GM12878 (cell line): ENCODE data around the gene SLC47A2. TPM values are rescaled to one million over a fixed set of nuclear protein-coding genes. Genes with fewer than 3 reads are reported as not detected.

Experiments
- ATAC-seq: fragments of 200-7000 bp; cut with Tn5 transposase; 3 replicates; pipeline ENCODE4 v1.9.1; 2020; ENCODE audit warnings: mild to moderate bottlenecking, moderate library complexity
- BruUV-seq: library from RNA; stranded (reverse); fragments of 400-500 nt; replicated peaks from 2 replicates; lab custom pipeline; 2021; lab: Mats Ljungman, UMichigan
- CTCF ChIA-PET: fragments of 300-600 bp; sonication (Branson Sonifier 250); formaldehyde crosslinking; extraction: SDS; loops from one replicate; lab custom pipeline; 2021; ENCODE audit warnings: inconsistent platforms; lab: Yijun Ruan, JAX
- POLR2A ChIA-PET: fragments of 350-600 bp; formaldehyde crosslinking; extraction: SDS; loops from one replicate; lab custom pipeline; 2021; ENCODE audit warnings: inconsistent platforms; lab: Charles Lee
- RAD21 ChIA-PET: fragments of 300-600 bp; sonication (Branson Sonifier 250); formaldehyde crosslinking; loops from one replicate; lab custom pipeline; 2023; ENCODE audit warnings: antibody characterized with exemption; ENCODE audit not compliant: unreplicated experiment; lab: Charles Lee
- SMC1A ChIA-PET: fragments of 300-600 bp; sonication (Branson Sonifier 250); formaldehyde crosslinking; loops from one replicate; lab custom pipeline; 2023; ENCODE audit not compliant: unreplicated experiment, uncharacterized antibody; lab: Charles Lee
- DNase-seq: peaks from one replicate; pipeline ENCODE4 v3.0.0-alpha.2; 2011; ENCODE audit warnings: low read depth, low spot score
- FAIRE-seq: peaks from 3 replicates; lab custom pipeline; 2011; peaks lifted over from hg19 to GRCh38; lab: Jason Lieb, UNC
- H2AFZ ChIP-seq: 2 replicates; pipeline ENCODE4 v1.6.0; 2011; ENCODE audit warnings: low read depth, low read length, control low read depth; ENCODE audit not compliant: control insufficient read depth
- H3K27ac ChIP-seq: 2 replicates; pipeline ENCODE4 v1.5.1; 2011; ENCODE audit warnings: control low read depth; ENCODE audit not compliant: control insufficient read depth, insufficient read depth
- H3K27me3 ChIP-seq, 2 experiments: replicated peaks in 1 of 2; 2 replicates each; pipeline versions ENCODE4 v1.6.0 to v1.6.1; 2011; ENCODE audit warnings: low read length in 1 of 2; ENCODE audit not compliant: control insufficient read depth in 2 of 2, insufficient read depth in 2 of 2
- H3K36me3 ChIP-seq, 2 experiments: 2 replicates each; pipeline ENCODE4 v1.5.1; 2011; ENCODE audit warnings: low read length in 1 of 2; ENCODE audit not compliant: control insufficient read depth in 2 of 2, insufficient read depth in 2 of 2
- H3K4me1 ChIP-seq: 2 replicates; pipeline ENCODE4 v1.6.1; 2011; ENCODE audit warnings: mild to moderate bottlenecking, low read length, moderate library complexity, mixed read lengths; ENCODE audit not compliant: control insufficient read depth, insufficient read depth
- H3K4me2 ChIP-seq: 2 replicates; pipeline ENCODE4 v1.6.0; 2011; ENCODE audit warnings: control low read depth; ENCODE audit not compliant: control insufficient read depth, insufficient read depth
- H3K4me3 ChIP-seq: fragments of 200-600 bp; sonication (generic); 2 replicates; pipeline ENCODE4 v1.5.1; 2016
- H3K79me2 ChIP-seq: 2 replicates; pipeline ENCODE4 v1.6.0; 2011; ENCODE audit warnings: low read length; ENCODE audit not compliant: control insufficient read depth, insufficient read depth
- H3K9ac ChIP-seq: 2 replicates; pipeline ENCODE4 v1.8.0; 2011; ENCODE audit warnings: low read length, control low read depth, mixed read lengths; ENCODE audit not compliant: control insufficient read depth, insufficient read depth
- H3K9me3 ChIP-seq: replicated peaks from 3 replicates; pipeline ENCODE4 v1.5.1; 2011; ENCODE audit warnings: mild to moderate bottlenecking, low read length; ENCODE audit not compliant: control insufficient read depth, insufficient read depth
- H4K20me1 ChIP-seq: 2 replicates; pipeline ENCODE4 v1.6.0; 2011; ENCODE audit not compliant: control insufficient read depth, insufficient read depth
- CREB1 ChIP-seq: IDR thresholded peaks from 2 replicates; pipeline ENCODE4 v1.6.1; 2012; ENCODE audit warnings: low read depth, mild to moderate bottlenecking, inconsistent platforms
- E2F8 ChIP-seq: fragments of 450-650 bp; IDR thresholded peaks from 2 replicates; pipeline ENCODE4 v1.6.1; 2018; ENCODE audit warnings: mild to moderate bottlenecking, low read depth, moderate library complexity; ENCODE audit not compliant: partially characterized antibody
- HDAC2 ChIP-seq: fragments of 200-600 bp; sonication (generic); IDR thresholded peaks from 2 replicates; pipeline ENCODE4 v1.6.1; 2017
- MYC ChIP-seq: IDR thresholded peaks from 2 replicates; pipeline ENCODE4 v1.6.1; 2011; ENCODE audit warnings: mild to moderate bottlenecking, low read length, moderate library complexity, inconsistent platforms; ENCODE audit not compliant: insufficient read depth, insufficient replicate concordance, insufficient read length, severe bottlenecking
- NBN ChIP-seq: fragments of 450-650 bp; IDR thresholded peaks from 2 replicates; pipeline ENCODE4 v1.6.1; 2016
- PBX3 ChIP-seq: IDR thresholded peaks from 2 replicates; pipeline ENCODE4 v1.6.1; 2011; ENCODE audit warnings: mild to moderate bottlenecking, low read depth, low read length, moderate library complexity; ENCODE audit not compliant: insufficient replicate concordance
- PML ChIP-seq: IDR thresholded peaks from 2 replicates; pipeline ENCODE4 v1.6.1; 2012; ENCODE audit warnings: low read length, inconsistent platforms
- SIX5 ChIP-seq: IDR thresholded peaks from 2 replicates; pipeline ENCODE4 v1.6.1; 2011; ENCODE audit warnings: mild to moderate bottlenecking, low read depth, low read length, moderate library complexity; ENCODE audit not compliant: severe bottlenecking
- SMARCA5 ChIP-seq: fragments of 450-650 bp; IDR thresholded peaks from 2 replicates; pipeline ENCODE4 v1.6.1; 2017; ENCODE audit warnings: mild to moderate bottlenecking
- SP1 ChIP-seq: IDR thresholded peaks from one replicate; pipeline ENCODE4 v1.6.1; 2011; ENCODE audit warnings: low read depth, low read length
- TAF1 ChIP-seq: IDR thresholded peaks from 2 replicates; pipeline ENCODE4 v1.6.1; 2011; ENCODE audit warnings: mild to moderate bottlenecking, low read depth, low read length, borderline replicate concordance
- TCF12 ChIP-seq: IDR thresholded peaks from 2 replicates; pipeline ENCODE4 v1.6.1; 2011; ENCODE audit warnings: low read depth, mild to moderate bottlenecking, low read length
- ZNF687 ChIP-seq: fragments of 450-650 bp; IDR thresholded peaks from 2 replicates; pipeline ENCODE4 v1.6.1; 2017; ENCODE audit warnings: mild to moderate bottlenecking, moderate library complexity
- WGBS: methylation state at CpG from one replicate; pipeline ENCODE4 v1.1.6; 2016; ENCODE audit warnings: low lambda C conversion rate; ENCODE audit not compliant: insufficient replicate concordance, insufficient coverage; ENCODE audit errors: missing lambda C conversion rate; 5-methylcytosine and 5-hydroxymethylcytosine counted together
- in situ Hi-C: fragments of 300-500 bp; cut with MboI; formaldehyde crosslinking; loops from 9 replicates; pipeline ENCODE4 v1.14.3; 2018; ENCODE audit warnings: mixed read lengths
- intact Hi-C: fragments of 100-400 bp; cut with micrococcal nuclease; formaldehyde crosslinking; loops from one replicate; pipeline ENCODE4 v1.14.2; 2022; ENCODE audit not compliant: unreplicated experiment
- polyA plus RNA-seq, 11 experiments: library from polyadenylated mRNA; depleted of rRNA in 4 of 11; unstranded in 6 of 11; stranded (reverse) in 5 of 11; fragments of >200 nt; fragmentation: Nextera tagmentation in 4 of 11; fragmentation: Illumina TruSeq in 1 of 11; extraction: Ambion mirVana in 4 of 11; extraction: Trizol in 1 of 11; gene quantifications; 1 replicate in 1 of 11; 2 replicates in 10 of 11; pipeline versions ENCODE4 v1.2.1 to v1.2.3, GENCODE V29; 2011 to 2016; ENCODE audit warnings: inconsistent platforms in 2 of 11, missing spikeins in 2 of 11, low read depth in 1 of 11
- total RNA-seq, 4 experiments: library from RNA; depleted of rRNA in 3 of 4; stranded (reverse); fragments of >200 nt in 3 of 4; fragmentation: Illumina TruSeq in 1 of 4; extraction: Trizol in 1 of 4; gene quantifications; 2 replicates each; pipeline versions ENCODE4 v1.2.1 to v1.2.3, GENCODE V29; 2013 to 2021
- TF ChIP-seq, protein P1 (sequence below): fragments of 450-650 bp; IDR thresholded peaks from 2 replicates; pipeline ENCODE4 v1.6.1; 2017; ENCODE audit warnings: antibody characterized with exemption, mild to moderate bottlenecking, moderate library complexity

The SLC47A2 gene
- total and polyA plus RNA-seq, 10 of the 15 experiments (the other 5 are each of a cell fraction or from before 2014, with no cell fraction given), result not detected

DNA sequence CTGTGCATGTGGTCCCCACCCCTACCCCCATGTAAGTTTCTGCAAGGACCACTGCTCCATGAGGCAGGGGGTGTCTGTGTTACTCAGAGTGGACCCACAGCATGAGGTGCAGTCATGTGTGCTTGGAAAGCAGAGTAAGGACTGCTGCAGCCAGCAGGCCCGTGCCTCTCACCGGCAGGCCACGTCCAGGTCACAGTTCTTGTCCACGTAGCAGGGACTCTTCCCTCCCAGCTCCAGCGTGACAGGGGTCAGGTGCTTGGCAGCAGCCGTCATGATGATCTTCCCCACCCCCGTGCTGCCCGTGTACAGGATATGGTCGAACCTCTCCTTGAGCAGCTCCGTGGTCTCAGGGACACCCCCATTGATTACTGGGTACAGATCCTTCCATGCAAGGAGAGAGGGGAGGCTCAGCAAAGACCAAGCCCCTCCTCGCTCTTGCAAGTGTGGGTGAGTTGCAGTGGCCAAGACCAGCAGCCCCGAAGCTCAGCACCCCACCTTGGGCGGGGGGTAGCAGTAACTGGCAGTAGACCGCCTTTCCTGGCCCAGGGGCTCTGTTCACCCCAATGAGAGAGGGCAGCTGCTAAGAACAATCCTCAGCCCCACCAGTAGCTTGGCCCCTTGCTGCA lies 25.6 kb upstream of the SLC47A2 start:
- no peaks in the 10 kb centered on the region for H4K20me1 ChIP-seq
- ChIA-PET POLR2A (no interaction called here), SMC1A (no interaction called here), RAD21 (no interaction called here), CTCF (interaction anchor here (0.6 to 0.9 kb wide), 3 partner anchors 9 to 365 kb away, joined by 3 read pairs; no protein-coding TSS in a partner anchor)
- no peak for FAIRE-seq
- WGBS, result 30% methylated on average over 14 of the region's 14 CpGs
- H3K79me2 ChIP-seq, result no peaks in the 10 kb centered on the region
- no peaks in the 10 kb centered on the region for H3K36me3 ChIP-seq
- in situ Hi-C loops, result no loop called here
- no peak for DNase-seq
- BruUV-seq, result no TSS peak
- no peak overlapping the region for H3K4me3 ChIP-seq
- H3K9ac ChIP-seq, result no peak overlapping the region
- H3K9me3 ChIP-seq, result no peaks in the 10 kb centered on the region
- H3K27me3 ChIP-seq, result no peaks in the 10 kb centered on the region
- no peak overlapping the region for H3K4me2 ChIP-seq
- no peak overlapping the region for H3K27ac ChIP-seq
- no peak for ATAC-seq
- no peak overlapping the region for H2AFZ ChIP-seq
- H3K4me1 ChIP-seq, result no peaks in the 10 kb centered on the region
- TF ChIP-seq SMARCA5 (no peak), E2F8 (no peak), MYC (no peak), PBX3 (no peak), TAF1 (no peak), TCF12 (no peak), HDAC2 (no peak), PML (no peak), CREB1 (no peak), ZNF687 (no peak), SP1 (no peak), NBN (no peak), SIX5 (no peak)
- TF ChIP-seq, protein P1, sequence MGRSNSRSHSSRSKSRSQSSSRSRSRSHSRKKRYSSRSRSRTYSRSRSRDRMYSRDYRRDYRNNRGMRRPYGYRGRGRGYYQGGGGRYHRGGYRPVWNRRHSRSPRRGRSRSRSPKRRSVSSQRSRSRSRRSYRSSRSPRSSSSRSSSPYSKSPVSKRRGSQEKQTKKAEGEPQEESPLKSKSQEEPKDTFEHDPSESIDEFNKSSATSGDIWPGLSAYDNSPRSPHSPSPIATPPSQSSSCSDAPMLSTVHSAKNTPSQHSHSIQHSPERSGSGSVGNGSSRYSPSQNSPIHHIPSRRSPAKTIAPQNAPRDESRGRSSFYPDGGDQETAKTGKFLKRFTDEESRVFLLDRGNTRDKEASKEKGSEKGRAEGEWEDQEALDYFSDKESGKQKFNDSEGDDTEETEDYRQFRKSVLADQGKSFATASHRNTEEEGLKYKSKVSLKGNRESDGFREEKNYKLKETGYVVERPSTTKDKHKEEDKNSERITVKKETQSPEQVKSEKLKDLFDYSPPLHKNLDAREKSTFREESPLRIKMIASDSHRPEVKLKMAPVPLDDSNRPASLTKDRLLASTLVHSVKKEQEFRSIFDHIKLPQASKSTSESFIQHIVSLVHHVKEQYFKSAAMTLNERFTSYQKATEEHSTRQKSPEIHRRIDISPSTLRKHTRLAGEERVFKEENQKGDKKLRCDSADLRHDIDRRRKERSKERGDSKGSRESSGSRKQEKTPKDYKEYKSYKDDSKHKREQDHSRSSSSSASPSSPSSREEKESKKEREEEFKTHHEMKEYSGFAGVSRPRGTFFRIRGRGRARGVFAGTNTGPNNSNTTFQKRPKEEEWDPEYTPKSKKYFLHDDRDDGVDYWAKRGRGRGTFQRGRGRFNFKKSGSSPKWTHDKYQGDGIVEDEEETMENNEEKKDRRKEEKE, result no peak
- intact Hi-C loops, result no loop called here
